NCI-H2107 (cell line): ENCODE measurements around the gene JPT1.
A peak's percentile ranks its signal among the peaks of the same experiment; 100 is the strongest.
"Not testable (repeated sequence)": the region's sequence is repeated elsewhere in the genome, so short reads cannot be mapped to it uniquely, and the experiment has no call there.

Source experiments
- DNase-seq: peaks from one replicate; lab custom pipeline; 2025; lab: John Stamatoyannopoulos, UW

Gene JPT1, protein sequence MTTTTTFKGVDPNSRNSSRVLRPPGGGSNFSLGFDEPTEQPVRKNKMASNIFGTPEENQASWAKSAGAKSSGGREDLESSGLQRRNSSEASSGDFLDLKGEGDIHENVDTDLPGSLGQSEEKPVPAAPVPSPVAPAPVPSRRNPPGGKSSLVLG

GRCh38 chr17:75154195-75155106, at the start of gene JPT1:
Gene JPT1, minus strand, starts transcription at chr17:75154512. Its CDS starts 115 bp downstream, at chr17:75154397.
- DNase-seq, result peak; percentile 98

DNA sequence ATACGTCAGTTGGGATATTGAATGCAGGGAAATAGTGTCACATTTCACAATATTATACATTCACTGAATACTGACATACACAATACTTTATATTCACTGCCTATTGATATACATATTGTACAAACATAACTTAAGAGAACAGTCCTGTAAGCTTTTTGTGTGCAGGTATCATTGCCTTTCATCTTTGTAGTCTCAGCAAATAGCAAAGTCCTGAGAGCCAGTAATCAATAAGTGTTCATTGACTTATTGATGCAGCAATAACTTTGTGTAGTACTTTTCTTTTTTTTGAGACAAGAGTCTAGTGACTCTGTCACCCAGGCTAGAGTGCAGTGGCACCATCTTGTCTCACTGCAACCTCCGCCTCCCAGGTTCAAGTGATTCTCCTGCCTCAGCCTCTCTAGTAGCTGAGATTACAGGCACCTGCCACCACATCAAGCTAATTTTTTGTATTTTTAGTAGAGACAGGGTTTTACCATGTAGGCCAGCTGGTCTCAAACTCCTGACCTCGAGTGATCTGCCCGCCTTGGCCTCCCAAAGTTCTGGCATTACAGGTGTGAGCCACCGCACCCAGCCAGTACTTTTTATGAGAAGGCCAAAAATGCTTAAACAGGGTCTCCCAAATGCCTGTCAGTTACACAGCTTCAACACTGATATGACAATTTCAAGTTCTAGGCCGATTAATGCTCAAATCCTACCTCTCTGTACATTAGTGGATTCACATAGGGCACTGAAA, 45.7 kb upstream of the JPT1 start:
- no peak for DNase-seq

DNA sequence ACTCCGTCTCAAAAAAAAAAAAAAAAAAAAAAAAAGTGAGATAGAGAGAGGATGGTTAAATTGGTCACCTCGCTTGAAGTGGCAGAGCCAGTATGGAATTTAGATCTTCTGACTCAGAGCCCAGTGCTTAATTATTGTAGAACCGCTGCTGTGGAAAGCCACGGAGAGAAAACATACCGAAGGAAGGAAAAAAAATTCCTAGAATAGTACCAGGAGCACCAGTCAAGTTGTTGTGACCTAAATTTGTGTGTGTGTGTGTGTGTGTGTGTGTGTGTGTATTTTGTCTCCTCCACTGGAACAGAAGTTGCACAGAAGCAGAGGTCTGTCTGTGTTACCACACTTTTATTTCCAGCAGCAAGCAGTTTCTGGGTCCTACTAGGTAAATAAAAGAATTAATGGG, 40.6 kb upstream of the JPT1 start:
- no peak for DNase-seq

- DNase-seq, result no peak
Measured at GRCh38 chr17:75191584-75191983, 37.3 kb upstream of the JPT1 start.

- no peak for DNase-seq
Measured at GRCh38 chr17:75188614-75189013, 34.3 kb upstream of the JPT1 start.

- no peak for DNase-seq
Measured at GRCh38 chr17:75183999-75184884, 29.9 kb upstream of the JPT1 start.

- peak; percentile 89 for DNase-seq
Measured at GRCh38 chr17:75182569-75183436, 28.5 kb upstream of the JPT1 start, which contains the start of gene SUMO2. Gene SUMO2, minus strand, starts transcription at chr17:75182959. Its CDS starts 125 bp downstream, at chr17:75182834.

DNA sequence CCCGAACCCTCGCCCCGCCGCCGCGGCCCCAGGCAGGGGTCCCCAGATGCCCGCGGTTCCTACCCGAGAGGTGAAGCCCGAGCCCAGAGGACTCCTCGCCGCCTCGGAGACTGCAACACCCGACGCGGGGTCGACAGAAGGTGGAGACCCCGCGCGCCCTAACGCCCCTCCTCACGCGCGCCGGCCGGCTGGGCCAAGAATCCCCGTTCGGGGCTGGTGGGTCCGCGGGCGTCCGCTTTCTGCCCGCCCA, 27.9 kb upstream of the JPT1 start:
- no peak for DNase-seq

- no peak for DNase-seq
Measured at GRCh38 chr17:75181608-75182318, 27.5 kb upstream of the JPT1 start.

DNA sequence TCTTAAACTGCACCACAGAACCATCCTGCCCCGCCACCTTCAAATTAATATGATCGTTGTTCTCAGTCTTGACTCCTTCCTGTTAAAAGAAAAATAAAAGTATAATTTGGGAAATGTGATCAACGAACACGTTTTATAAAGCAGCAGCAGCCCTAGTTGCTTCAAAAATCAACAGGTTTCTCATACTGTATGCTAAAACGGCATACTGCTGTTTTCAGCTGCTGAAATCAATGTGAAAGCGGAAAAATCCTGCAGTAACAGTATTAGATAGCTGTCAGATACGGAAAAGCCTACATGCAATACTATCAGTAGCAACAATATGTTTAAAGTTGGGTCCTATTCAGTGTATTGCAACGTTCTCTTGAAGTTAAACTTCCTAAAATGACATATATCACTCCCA, 26.8 kb upstream of the JPT1 start:
- DNase-seq, result no peak

GRCh38 chr17:75178453-75178852, 24.1 kb upstream of the JPT1 start:
- DNase-seq, result no peak

- no peak for DNase-seq
Measured at GRCh38 chr17:75176625-75177024, 22.3 kb upstream of the JPT1 start.

DNA sequence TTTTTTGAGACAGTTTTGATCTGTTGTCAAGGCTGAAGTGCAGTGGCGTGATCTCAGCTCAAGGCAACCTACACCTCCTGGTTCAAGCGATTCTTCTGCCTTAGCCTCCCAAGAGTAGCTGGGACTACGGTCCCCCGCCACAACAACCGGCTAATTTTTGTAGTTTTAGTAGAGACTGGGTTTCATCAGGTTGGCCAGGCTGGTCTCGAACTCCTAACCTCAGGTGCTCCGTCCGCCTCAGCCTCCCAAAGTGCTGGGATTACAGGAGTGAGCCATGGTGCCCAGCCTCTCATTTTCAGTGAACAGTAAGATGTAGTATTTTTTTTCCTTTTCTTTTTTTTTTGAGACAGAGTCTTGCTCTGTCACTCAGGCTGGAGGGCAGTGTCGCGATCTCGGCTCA, 20.7 kb upstream of the JPT1 start:
- no peak for DNase-seq

DNA sequence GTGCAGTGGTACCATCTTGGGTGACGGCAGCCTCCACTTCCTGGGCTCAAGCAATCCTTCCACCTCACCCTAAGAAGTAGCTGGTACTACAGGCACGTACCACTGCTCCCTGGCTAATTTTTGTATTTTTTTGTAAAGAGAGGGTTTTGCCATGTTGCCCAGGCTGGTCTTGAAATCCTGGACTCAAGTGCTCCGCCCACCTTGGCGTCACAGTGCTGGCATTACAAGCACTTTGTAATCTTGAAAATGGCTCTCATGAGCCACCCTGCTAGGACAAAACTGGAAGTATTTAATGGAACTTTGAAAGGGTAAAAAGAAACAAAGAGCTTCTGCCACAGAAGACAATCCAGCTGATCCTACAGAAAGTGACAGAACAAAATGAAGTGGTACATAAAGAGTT, 19.2 kb upstream of the JPT1 start:
- no peak for DNase-seq

DNA sequence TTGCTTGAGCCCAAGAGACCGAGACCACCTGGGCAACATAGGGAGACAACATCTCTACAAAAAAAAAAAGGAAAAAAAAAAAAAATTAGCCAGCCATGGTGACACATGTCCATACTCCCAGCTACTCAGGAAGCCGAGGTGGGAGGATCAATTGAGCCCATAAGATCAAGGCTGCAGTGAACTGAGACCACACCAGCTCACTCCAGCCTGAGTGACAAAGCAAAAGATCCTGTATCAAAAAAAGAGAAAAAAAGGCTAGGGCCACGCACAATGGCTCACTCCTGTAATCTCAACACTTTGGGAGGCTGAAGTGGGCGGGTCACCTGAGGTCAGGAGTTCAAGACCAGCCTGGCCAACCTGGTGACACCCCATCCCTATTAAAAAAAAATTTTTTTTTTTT, 14.7 kb upstream of the JPT1 start:
- no peak for DNase-seq

GRCh38 chr17:75164606-75165005, 10.3 kb upstream of the JPT1 start:
- DNase-seq, result not testable (repeated sequence)

GRCh38 chr17:75163074-75163473, 8.8 kb upstream of the JPT1 start:
- DNase-seq, result no peak

GRCh38 chr17:75160211-75160610, 5.9 kb upstream of the JPT1 start:
- no peak for DNase-seq

DNA sequence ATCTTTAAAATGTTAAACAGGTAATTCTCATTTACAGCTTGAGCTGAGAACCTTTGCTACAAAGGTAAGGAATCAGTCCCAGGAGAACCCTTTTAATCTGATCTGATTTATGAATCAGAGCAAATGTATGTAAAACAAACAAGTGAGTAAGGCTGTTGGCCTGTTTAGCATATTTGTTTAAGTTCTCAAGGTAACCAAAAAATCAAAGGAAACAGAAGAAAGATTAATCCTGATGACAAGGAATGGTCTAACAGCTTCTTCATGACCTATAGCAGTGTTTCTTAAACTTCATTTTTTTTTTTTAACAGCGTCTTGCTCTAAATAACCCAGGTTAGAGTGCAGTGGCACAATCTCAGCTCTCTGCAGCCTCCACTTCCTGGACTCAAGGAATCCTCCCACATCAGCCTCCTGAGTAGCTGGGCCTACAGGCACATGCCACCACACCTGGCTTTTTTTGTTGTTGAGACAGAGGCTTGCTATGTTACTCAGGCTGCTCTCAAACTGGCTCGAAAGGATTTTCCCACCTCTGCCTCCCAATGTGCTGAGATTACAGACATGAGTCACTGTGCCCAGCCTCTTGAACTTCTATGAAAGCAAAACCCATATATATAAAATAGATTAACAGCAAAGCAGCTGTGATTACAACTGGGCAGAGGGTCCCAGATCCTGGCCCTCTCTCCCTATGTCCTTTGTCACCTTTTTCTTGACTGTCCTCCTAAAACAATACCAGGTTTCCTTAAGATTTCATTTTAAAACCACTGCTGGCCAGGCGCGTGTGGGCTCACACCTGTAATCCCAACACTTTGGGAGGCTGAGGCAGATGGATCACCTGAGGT, 5.1 kb upstream of the JPT1 start:
- no peak for DNase-seq
